ENCODE measurements around the gene ATP4B. TPM values are rescaled to one million over a fixed set of nuclear protein-coding genes. Genes with fewer than 3 reads are reported as not detected.

The ATP4B gene
- total and polyA plus RNA-seq, 4 donors, result not detected

DNA sequence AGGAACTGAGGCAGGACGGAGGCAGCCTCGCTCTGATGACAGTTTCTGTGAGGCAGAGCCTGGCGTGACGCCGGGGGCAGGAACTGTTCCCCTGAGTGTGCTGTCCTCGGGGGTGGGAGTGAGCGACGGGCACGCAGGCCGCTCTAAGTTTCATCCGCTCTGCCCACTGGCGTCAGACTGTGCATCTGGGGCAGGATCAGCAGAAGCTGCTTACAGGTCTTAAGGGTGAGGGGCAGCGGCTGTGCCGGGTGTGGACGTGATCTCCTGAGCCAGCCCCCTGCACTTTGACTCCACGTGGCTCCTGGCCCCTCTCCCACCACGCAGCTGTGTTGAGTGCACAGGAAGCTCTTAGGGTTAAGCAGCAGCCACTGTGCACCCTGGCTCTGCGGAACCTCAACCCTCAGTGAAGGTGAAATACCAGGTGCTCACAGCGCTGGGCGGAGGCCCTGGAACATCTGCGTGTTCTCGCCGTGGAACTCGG lies 10.5 kb upstream of the ATP4B start:
- WGBS, 2 donors, result 70 to 76% methylated on average over 24 of the region's 24 CpGs
- no peaks in the 10 kb centered on the region for H3K9me3 ChIP-seq (ENCODE audit: control insufficient read depth in 4 of 4, insufficient read depth in 3 of 4, low read length in 3 of 4)
- H3K4me1 ChIP-seq (ENCODE audit: control insufficient read depth in 5 of 5, insufficient read depth in 5 of 5, low read length in 5 of 5), result peaks cover 0 to 4% (median 0%) of the 10 kb centered on the region in 5 donors
- no peak overlapping the region for H3K4me3 ChIP-seq
- H3K9ac ChIP-seq (ENCODE audit: insufficient read depth in 1 of 2, low read length in 2 of 2), result no peak overlapping the region
- no peak for ATAC-seq (ENCODE audit: insufficient read depth, low FRiP score)
- no peak overlapping the region for H3K27ac ChIP-seq (ENCODE audit: low read depth in 1 of 2, low read length in 1 of 2)
- no peaks in the 10 kb centered on the region for H3K27me3 ChIP-seq (ENCODE audit: control insufficient read depth in 3 of 3, insufficient read depth in 3 of 3, low read length in 2 of 3)
- DNase-seq, result peak in 1 of 3 donors; percentile 11
- no peaks in the 10 kb centered on the region for H3K36me3 ChIP-seq (ENCODE audit: control insufficient read depth in 4 of 4, insufficient read depth in 4 of 4, low read length in 4 of 4)
- TF ChIP-seq, protein P1, sequence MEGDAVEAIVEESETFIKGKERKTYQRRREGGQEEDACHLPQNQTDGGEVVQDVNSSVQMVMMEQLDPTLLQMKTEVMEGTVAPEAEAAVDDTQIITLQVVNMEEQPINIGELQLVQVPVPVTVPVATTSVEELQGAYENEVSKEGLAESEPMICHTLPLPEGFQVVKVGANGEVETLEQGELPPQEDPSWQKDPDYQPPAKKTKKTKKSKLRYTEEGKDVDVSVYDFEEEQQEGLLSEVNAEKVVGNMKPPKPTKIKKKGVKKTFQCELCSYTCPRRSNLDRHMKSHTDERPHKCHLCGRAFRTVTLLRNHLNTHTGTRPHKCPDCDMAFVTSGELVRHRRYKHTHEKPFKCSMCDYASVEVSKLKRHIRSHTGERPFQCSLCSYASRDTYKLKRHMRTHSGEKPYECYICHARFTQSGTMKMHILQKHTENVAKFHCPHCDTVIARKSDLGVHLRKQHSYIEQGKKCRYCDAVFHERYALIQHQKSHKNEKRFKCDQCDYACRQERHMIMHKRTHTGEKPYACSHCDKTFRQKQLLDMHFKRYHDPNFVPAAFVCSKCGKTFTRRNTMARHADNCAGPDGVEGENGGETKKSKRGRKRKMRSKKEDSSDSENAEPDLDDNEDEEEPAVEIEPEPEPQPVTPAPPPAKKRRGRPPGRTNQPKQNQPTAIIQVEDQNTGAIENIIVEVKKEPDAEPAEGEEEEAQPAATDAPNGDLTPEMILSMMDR (IDR thresholded peaks at IDR 0.05; ENCODE audit: control extremely low read depth, extremely low read depth), result no peak

DNA sequence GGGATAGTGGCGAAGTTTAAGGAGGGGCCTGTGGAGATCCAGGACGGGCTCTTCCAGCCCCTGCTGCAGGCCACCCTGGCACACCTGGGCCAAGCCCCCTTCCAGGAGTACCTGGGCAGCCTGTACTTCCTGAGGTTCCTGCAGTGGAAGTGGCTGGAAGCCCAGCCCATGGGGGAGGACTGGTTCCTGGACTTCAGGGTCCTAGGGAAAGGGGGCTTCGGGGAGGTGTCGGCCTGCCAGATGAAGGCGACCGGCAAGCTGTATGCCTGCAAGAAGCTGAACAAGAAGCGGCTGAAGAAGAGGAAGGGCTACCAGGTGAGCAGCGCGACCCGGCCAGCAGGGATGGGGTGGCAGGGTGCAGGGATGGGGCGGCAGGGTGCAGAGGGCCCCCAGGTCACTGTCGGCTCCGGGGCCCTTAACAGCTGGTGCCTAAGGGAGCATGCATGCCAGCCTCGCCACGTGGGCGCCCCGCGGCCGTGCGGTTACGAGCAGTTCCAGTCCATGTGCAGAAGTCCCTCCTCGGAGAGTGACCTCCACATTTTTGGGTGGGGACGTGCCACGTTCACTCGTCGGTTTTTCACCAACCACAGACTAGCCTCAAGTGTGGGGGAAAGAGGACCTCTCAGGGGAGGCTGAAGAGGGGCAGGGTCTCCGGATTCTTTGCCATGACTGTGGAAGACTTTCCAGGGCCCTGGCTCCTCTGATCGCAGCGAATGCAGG lies 9.9 kb upstream of the ATP4B start:
- TF ChIP-seq, protein P1 (IDR thresholded peaks at IDR 0.05; ENCODE audit: control extremely low read depth, extremely low read depth), result no peak

DNA sequence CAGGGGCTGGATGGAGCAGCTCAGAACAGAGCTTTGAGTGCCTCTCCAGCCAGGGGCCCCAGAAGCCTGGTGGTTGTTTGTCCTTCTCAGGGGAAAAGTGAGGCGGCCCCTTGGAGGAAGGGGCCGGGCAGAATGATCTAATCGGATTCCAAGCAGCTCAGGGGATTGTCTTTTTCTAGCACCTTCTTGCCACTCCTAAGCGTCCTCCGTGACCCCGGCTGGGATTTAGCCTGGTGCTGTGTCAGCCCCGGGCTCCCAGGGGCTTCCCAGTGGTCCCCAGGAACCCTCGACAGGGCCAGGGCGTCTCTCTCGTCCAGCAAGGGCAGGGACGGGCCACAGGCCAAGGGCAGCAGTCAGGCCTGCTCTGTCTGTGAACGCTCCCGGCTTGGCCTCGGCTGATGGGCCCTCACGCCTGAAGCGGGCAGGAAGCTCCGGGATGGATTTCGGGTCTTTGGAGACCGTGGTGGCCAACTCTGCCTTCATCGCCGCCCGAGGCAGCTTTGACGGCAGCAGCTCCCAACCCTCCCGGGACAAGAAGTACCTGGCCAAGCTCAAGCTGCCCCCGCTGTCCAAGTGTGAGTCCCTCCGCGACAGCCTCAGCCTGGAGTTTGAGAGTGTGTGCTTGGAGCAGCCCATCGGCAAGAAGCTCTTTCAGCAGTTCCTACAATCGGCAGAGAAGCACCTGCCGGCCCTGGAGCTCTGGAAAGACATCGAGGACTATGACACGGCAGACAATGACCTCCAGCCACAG lies 9.1 kb upstream of the ATP4B start, which contains the start of gene GRK1:
GRK1 (plus strand) TSS at position 269 of the 751 bp plus-strand sequence; CDS start at position 437, 168 bp downstream.
- TF ChIP-seq, protein P1 (IDR thresholded peaks at IDR 0.05; ENCODE audit: control extremely low read depth, extremely low read depth), result no peak
- H3K27ac ChIP-seq (ENCODE audit: low read depth in 1 of 2, low read length in 1 of 2), result no peak within 1 kb of the TSS
- no peaks in the 10 kb centered on the region for H3K27me3 ChIP-seq (ENCODE audit: control insufficient read depth in 3 of 3, insufficient read depth in 3 of 3, low read length in 2 of 3)
- DNase-seq, result peak; percentile 43 to 59 (median 49)
- 81 to 87% methylated on average over 32 of the region's 32 CpGs for WGBS, 2 donors
- no peaks in the 10 kb centered on the region for H3K36me3 ChIP-seq (ENCODE audit: control insufficient read depth in 4 of 4, insufficient read depth in 4 of 4, low read length in 4 of 4)
- H3K9me3 ChIP-seq (ENCODE audit: control insufficient read depth in 4 of 4, insufficient read depth in 3 of 4, low read length in 3 of 4), result no peaks in the 10 kb centered on the region
- H3K4me3 ChIP-seq, result no peak within 1 kb of the TSS
- no peak within 1 kb of the TSS for H3K9ac ChIP-seq (ENCODE audit: insufficient read depth in 1 of 2, low read length in 2 of 2)
- no peak for ATAC-seq (ENCODE audit: insufficient read depth, low FRiP score)
- H3K4me1 ChIP-seq (ENCODE audit: control insufficient read depth in 5 of 5, insufficient read depth in 5 of 5, low read length in 5 of 5), result peaks cover 0 to 4% (median 0%) of the 10 kb centered on the region in 5 donors

More for the DNA sequence above, 9.9 kb upstream of the ATP4B start:
- H3K4me3 ChIP-seq, result no peak overlapping the region
- H3K27ac ChIP-seq (ENCODE audit: low read depth in 1 of 2, low read length in 1 of 2), result no peak overlapping the region
- H3K4me1 ChIP-seq (ENCODE audit: control insufficient read depth in 5 of 5, insufficient read depth in 5 of 5, low read length in 5 of 5), result peaks cover 0 to 4% (median 0%) of the 10 kb centered on the region in 5 donors
- no peaks in the 10 kb centered on the region for H3K36me3 ChIP-seq (ENCODE audit: control insufficient read depth in 4 of 4, insufficient read depth in 4 of 4, low read length in 4 of 4)
- 92 to 95% methylated on average over 29 of the region's 29 CpGs for WGBS, 2 donors
- no peaks in the 10 kb centered on the region for H3K9me3 ChIP-seq (ENCODE audit: control insufficient read depth in 4 of 4, insufficient read depth in 3 of 4, low read length in 3 of 4)
- ATAC-seq (ENCODE audit: insufficient read depth, low FRiP score), result no peak
- DNase-seq, result peak in 1 of 3 donors; percentile 11
- H3K9ac ChIP-seq (ENCODE audit: insufficient read depth in 1 of 2, low read length in 2 of 2), result no peak overlapping the region
- H3K27me3 ChIP-seq (ENCODE audit: control insufficient read depth in 3 of 3, insufficient read depth in 3 of 3, low read length in 2 of 3), result no peaks in the 10 kb centered on the region

Data from lung (tissue), 12 donors.